GM12873 (cell line): ENCODE results near the gene NKRF.

ENCODE experiments used
- TF ChIP-seq, protein P1 (sequence below): IDR thresholded peaks from 2 replicates; pipeline ENCODE4 v1.5.1; 2012; ENCODE audit warnings: low read depth, mild to moderate bottlenecking, moderate library complexity, low read length, control low read depth; ENCODE audit not compliant: insufficient read depth; ENCODE audit errors: missing control alignments

NKRF gene

DNA sequence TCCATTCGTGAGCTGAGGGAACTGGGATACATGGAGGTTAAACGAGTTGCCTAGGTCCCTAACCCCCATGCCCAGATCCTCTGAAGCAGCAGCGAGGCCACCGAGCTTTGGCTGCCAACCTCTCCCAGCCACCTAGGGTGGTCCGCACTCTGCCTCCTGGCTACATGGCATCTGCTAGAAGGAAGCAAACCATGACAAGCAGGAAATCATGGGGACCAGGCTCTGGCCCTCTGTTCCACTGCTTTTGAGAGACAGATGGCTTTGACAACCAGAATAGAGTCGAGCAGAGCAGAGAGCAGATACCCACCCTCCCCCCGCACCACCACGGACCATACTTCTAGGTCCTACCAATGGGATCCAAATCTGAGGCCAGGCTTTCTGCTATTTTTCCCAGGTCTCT lies 37.5 kb upstream of the NKRF start:
- TF ChIP-seq, protein P1, sequence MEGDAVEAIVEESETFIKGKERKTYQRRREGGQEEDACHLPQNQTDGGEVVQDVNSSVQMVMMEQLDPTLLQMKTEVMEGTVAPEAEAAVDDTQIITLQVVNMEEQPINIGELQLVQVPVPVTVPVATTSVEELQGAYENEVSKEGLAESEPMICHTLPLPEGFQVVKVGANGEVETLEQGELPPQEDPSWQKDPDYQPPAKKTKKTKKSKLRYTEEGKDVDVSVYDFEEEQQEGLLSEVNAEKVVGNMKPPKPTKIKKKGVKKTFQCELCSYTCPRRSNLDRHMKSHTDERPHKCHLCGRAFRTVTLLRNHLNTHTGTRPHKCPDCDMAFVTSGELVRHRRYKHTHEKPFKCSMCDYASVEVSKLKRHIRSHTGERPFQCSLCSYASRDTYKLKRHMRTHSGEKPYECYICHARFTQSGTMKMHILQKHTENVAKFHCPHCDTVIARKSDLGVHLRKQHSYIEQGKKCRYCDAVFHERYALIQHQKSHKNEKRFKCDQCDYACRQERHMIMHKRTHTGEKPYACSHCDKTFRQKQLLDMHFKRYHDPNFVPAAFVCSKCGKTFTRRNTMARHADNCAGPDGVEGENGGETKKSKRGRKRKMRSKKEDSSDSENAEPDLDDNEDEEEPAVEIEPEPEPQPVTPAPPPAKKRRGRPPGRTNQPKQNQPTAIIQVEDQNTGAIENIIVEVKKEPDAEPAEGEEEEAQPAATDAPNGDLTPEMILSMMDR, result no peak

DNA sequence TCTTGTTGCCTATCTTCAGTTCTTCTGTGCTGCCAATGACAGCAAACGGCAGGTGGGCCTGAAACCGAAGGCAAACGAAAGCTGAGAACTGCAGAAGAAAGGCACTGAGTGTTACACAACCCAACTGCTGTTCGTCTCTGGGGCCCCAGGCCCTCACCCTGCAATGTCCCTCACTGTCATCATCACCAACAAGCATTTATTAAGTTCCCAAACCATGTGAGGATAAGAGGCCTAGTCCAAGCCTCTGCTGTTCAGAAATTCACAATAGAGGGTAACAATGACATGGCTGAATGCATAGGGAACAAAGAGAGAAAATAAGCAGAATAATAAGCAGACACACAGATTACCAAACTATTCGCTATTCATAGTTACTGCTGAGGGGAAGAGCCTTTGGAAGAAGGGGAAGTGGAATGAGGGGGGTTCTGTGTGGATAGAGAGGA lies 34.5 kb upstream of the NKRF start:
- TF ChIP-seq, protein P1, result no peak

DNA sequence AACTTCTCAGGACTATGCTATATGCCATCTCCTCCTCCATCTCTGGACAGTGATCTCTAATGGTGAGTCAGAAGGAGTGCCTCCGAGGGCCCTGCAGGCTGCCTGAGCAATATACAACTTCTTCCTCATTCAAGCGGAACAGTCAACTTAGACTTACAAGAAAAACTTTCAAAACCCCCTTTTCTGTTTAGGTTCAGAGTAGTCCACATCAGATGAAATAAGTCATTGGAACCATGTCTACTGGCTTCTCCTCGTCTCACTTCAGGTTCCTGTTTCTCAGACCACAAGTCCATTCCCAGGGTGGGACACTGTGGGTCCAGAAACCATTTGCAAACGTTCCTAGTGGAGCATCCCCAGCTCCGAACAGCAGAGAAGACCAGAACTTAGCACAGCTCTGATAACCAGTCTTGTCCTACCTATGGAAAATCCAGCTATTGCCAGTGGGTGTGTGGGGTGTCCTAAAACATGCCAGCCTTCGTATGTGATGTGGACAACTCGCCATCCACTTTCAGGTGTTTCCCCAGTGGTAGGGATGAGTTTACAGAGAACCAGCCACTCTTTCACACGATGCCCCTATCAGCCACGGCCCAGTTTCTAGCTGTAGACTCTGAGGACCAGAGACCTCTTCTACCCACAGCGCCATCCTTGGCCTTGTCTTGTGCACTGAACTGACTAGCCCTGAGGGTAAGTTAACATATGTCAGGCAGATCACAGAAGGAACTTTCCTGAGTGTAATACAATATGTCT lies 32.7 kb upstream of the NKRF start:
- TF ChIP-seq, protein P1, result peak; percentile 16

DNA sequence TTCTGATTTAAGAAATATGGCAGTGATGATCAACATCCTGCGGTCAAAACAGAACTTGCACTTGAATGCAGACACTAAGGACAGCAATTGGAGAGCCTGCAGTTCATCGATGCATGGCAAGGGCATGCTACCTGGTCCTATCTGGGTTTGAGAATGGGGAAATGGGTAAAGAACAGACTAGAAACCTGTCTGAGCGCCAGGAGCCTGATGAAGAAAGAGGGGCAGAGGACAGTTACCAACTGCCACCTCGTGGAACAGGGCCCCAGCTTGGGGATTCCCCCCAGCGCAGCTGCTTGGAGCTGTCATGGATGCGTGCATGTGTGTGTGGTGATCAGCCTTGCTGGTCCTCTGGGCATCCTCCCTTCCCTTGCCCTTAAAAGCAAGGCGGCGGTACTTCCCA lies 30.2 kb upstream of the NKRF start:
- TF ChIP-seq, protein P1, result peak; percentile 6

DNA sequence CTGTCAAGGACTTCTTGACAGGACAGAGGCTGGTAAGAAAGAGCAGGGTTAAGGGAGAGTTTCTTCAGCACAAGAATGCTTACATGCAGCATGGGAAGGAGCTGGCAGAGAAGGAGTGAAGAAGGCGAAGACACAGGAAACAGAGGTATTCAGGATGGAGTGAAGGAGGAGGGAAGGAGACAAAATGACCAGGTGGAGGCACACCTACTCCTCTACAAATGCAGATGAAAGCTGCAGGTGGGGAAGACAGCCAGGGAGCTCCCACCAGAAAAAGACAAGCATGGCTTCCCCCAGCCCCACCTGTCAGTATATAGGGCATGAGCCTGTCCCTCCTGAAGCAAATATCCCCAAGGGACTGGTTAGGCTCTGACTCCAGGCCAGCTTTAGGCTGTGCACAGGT lies 29.6 kb upstream of the NKRF start:
- TF ChIP-seq, protein P1, result no peak

DNA sequence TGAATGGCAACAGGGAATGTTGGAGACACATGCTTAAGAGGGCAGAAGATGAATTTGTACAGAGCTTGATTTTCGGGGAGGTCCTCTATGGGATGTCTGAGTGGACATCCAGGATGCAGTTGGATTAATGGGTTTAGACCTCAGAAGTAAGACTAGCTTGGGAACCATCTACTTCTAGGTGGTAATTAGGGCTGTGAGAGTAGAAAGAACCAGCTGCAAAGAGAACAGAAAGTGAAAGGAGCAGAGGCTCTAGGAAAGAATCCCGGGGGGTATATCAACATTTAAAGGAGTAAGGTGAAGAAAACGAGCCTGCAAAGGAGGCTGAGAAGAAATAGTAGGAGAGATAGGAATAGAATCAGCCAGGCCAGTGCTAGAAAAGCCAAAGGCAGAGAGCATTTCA lies 29.0 kb upstream of the NKRF start:
- TF ChIP-seq, protein P1, result no peak

DNA sequence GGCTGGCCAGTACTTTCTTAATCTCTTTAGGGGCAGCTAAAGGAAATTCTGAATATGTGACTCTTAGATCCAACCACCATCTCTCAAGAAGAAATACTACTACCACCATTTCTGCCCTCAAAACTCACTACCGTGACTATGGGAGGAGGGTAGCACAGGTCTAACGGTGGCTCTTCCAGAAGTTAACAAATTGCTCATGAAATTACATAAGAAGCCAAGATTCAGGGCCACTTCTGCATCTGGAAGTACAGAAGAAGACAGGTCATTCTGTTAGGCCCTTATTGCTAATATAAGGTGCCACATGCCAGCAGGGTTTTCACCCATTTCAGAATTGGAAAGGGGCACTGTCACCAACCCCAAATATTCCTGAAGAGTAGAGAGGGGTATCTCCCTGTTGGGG lies 19.6 kb upstream of the NKRF start:
- TF ChIP-seq, protein P1, result no peak
